ENCODE results near the gene MAP2K1. TPM values are rescaled to one million over a fixed set of nuclear protein-coding genes. Genes with fewer than 3 reads are reported as not detected.
"Not testable (repeated sequence)": the region's sequence is repeated elsewhere in the genome, so short reads cannot be mapped to it uniquely, and the experiment has no call there.

MAP2K1 gene
- total RNA-seq, 2 experiments from 2014 or later: 33.8 to 34.7 TPM

- H3K9me3 ChIP-seq (ENCODE audit: control insufficient read depth in 1 of 2, insufficient read depth in 1 of 2, low read length in 2 of 2): no peaks in the 10 kb centered on the region
- Mint-ChIP-seq H3K36me3 (ENCODE audit: low read depth) (peaks cover 22% of the 10 kb centered on the region), H3K27ac (peak overlapping the region; percentile 96), H3K9me3 (no peaks in the 10 kb centered on the region), H3K4me1 (ENCODE audit: low read depth) (peaks cover 83% of the 10 kb centered on the region), H3K4me3 (peak overlapping the region; percentile 99), H3K27me3 (no peaks in the 10 kb centered on the region)
- DNase-seq (peak in 3 of 14 experiments; percentile 19 to 47 (median 39)), ATAC-seq (ENCODE audit: poor library complexity) (no peak)
- H3K27ac ChIP-seq (ENCODE audit: low read depth in 1 of 2, low read length in 2 of 2): peak overlapping the region; percentile 2 to 6
- H3K27me3 ChIP-seq (ENCODE audit: control insufficient read depth in 1 of 2, insufficient read depth in 2 of 2, low read length in 2 of 2): no peaks in the 10 kb centered on the region
- TF ChIP-seq CTCF (IDR thresholded peaks at IDR 0.05): no peak
- CTCF ChIA-PET: interaction anchor here (8.2 kb wide), 1 partner anchor 109 kb away, joined by 107 read pairs; the partner anchor contains the start of gene SNAPC5
- H3K4me1 ChIP-seq (ENCODE audit: insufficient read depth, low read length): peaks cover 74% of the 10 kb centered on the region
- no peak overlapping the region for H3K4me3 ChIP-seq (ENCODE audit: low read length)
- intact Hi-C loops (cut with DNase I, micrococcal nuclease): loop anchor here (5.0 to 10.0 kb wide), 4 partner anchors 33 to 1494 kb away; partner anchors contain the start of gene DIS3L (in 1 of the 2)
- no peaks in the 10 kb centered on the region for H3K36me3 ChIP-seq (ENCODE audit: insufficient read depth, low read length)
- POLR2A ChIA-PET: interaction anchor here (0.6 to 7.0 kb wide), 5 partner anchors 13 to 109 kb away, joined by 3 to 94 read pairs (median 4); partner anchors contain the start of gene SNAPC5
These were observed 2.6 kb downstream of the MAP2K1 start for GRCh38 chr15:66389098-66389858.

- H3K4me1 Mint-ChIP-seq (ENCODE audit: low read depth): peaks cover 86% of the 10 kb centered on the region
- ChIA-PET CTCF (interaction anchor here (1.1 to 8.2 kb wide), 2 partner anchors 13 to 108 kb away, joined by 4 to 107 read pairs; partner anchors contain the start of gene SNAPC5), POLR2A (interaction anchor here (0.6 to 7.0 kb wide), 6 partner anchors 12 to 115 kb away, joined by 3 to 94 read pairs (median 4); partner anchors contain the start of genes RPL4, SNAPC5 and ZWILCH)
- H3K4me1 ChIP-seq (ENCODE audit: insufficient read depth, low read length): peaks cover 80% of the 10 kb centered on the region
- no peaks in the 10 kb centered on the region for H3K9me3 ChIP-seq (ENCODE audit: control insufficient read depth in 1 of 2, insufficient read depth in 1 of 2, low read length in 2 of 2)
- H3K9me3 Mint-ChIP-seq: no peaks in the 10 kb centered on the region
- no peak for TF ChIP-seq CTCF (IDR thresholded peaks at IDR 0.05)
- H3K4me3 Mint-ChIP-seq: peak overlapping the region; percentile 99
- ATAC-seq (ENCODE audit: poor library complexity) (no peak), DNase-seq (peak in 2 of 14 experiments; percentile 31 to 41)
- H3K27ac ChIP-seq (ENCODE audit: low read depth in 1 of 2, low read length in 2 of 2): peak overlapping the region; percentile 17 to 69
- intact Hi-C loops (cut with DNase I, micrococcal nuclease): loop anchor here (5.0 to 10.0 kb wide), 4 partner anchors 32 to 1495 kb away; partner anchors contain the start of gene DIS3L (in 1 of the 2)
- H3K36me3 Mint-ChIP-seq (ENCODE audit: low read depth): peaks cover 22% of the 10 kb centered on the region
- no peaks in the 10 kb centered on the region for H3K36me3 ChIP-seq (ENCODE audit: insufficient read depth, low read length)
- H3K27me3 Mint-ChIP-seq: no peaks in the 10 kb centered on the region
- H3K27me3 ChIP-seq (ENCODE audit: control insufficient read depth in 1 of 2, insufficient read depth in 2 of 2, low read length in 2 of 2): no peaks in the 10 kb centered on the region
- peak overlapping the region; percentile 96 for H3K27ac Mint-ChIP-seq
- H3K4me3 ChIP-seq (ENCODE audit: low read length): no peak overlapping the region
These were observed 3.2 kb downstream of the MAP2K1 start for GRCh38 chr15:66389859-66390381.

- TF ChIP-seq CTCF (IDR thresholded peaks at IDR 0.05): no peak
- POLR2A ChIA-PET: interaction anchor here (1.1 to 7.0 kb wide), 4 partner anchors 11 to 114 kb away, joined by 3 to 94 read pairs (median 7); partner anchors contain the start of genes RPL4, SNAPC5 and ZWILCH
- CTCF ChIA-PET: interaction anchor here (0.6 to 8.2 kb wide), 3 partner anchors 12 to 108 kb away, joined by 3 to 107 read pairs (median 4); partner anchors contain the start of gene SNAPC5
- ATAC-seq (ENCODE audit: poor library complexity) (no peak), DNase-seq (peak in 5 of 14 experiments; percentile 11 to 75 (median 65))
- Histone ChIP-seq H3K4me3 (ENCODE audit: low read length) (peak overlapping the region; percentile 17), H3K4me1 (ENCODE audit: insufficient read depth, low read length) (peaks cover 85% of the 10 kb centered on the region), H3K9me3 (ENCODE audit: control insufficient read depth in 1 of 2, insufficient read depth in 1 of 2, low read length in 2 of 2) (no peaks in the 10 kb centered on the region), H3K27me3 (ENCODE audit: control insufficient read depth in 1 of 2, insufficient read depth in 2 of 2, low read length in 2 of 2) (no peaks in the 10 kb centered on the region), H3K36me3 (ENCODE audit: insufficient read depth, low read length) (no peaks in the 10 kb centered on the region), H3K27ac (ENCODE audit: low read depth in 1 of 2, low read length in 2 of 2) (peak overlapping the region; percentile 17 to 69)
- peaks cover 90% of the 10 kb centered on the region for H3K4me1 Mint-ChIP-seq (ENCODE audit: low read depth)
- peaks cover 22% of the 10 kb centered on the region for H3K36me3 Mint-ChIP-seq (ENCODE audit: low read depth)
- H3K4me3 Mint-ChIP-seq: peak overlapping the region; percentile 99
- no peaks in the 10 kb centered on the region for H3K9me3 Mint-ChIP-seq
- H3K27ac Mint-ChIP-seq: peak overlapping the region; percentile 96
- H3K27me3 Mint-ChIP-seq: no peaks in the 10 kb centered on the region
- intact Hi-C loops (cut with DNase I, micrococcal nuclease): no loop called here
These were observed 4.0 kb downstream of the MAP2K1 start for GRCh38 chr15:66390678-66391077.

GRCh38 chr15:66393037-66393436 is 6.3 kb downstream of the MAP2K1 start:
- H3K27ac ChIP-seq (ENCODE audit: low read depth in 1 of 2, low read length in 2 of 2): peak overlapping the region in 1 of 2 donors; percentile 27
- H3K9me3 Mint-ChIP-seq; H3K4me3 Mint-ChIP-seq; ATAC-seq (ENCODE audit: poor library complexity); H3K9me3 ChIP-seq (ENCODE audit: control insufficient read depth in 1 of 2, insufficient read depth in 1 of 2, low read length in 2 of 2); H3K4me3 ChIP-seq (ENCODE audit: low read length); intact Hi-C loops (cut with DNase I, micrococcal nuclease); DNase-seq; H3K27me3 ChIP-seq (ENCODE audit: control insufficient read depth in 1 of 2, insufficient read depth in 2 of 2, low read length in 2 of 2); H3K27me3 Mint-ChIP-seq; H3K36me3 ChIP-seq (ENCODE audit: insufficient read depth, low read length): not testable (repeated sequence)
- H3K4me1 ChIP-seq (ENCODE audit: insufficient read depth, low read length): peaks cover 90% of the 10 kb centered on the region
- H3K36me3 Mint-ChIP-seq (ENCODE audit: low read depth): peaks cover 14% of the 10 kb centered on the region
- peaks cover 90% of the 10 kb centered on the region for H3K4me1 Mint-ChIP-seq (ENCODE audit: low read depth)
- POLR2A ChIA-PET: interaction anchor here (1.3 kb wide), 1 partner anchor 12 kb away, joined by 4 read pairs; no protein-coding TSS in a partner anchor
- CTCF ChIA-PET: interaction anchor here (1.8 kb wide), 1 partner anchor 105 kb away, joined by 6 read pairs; no protein-coding TSS in a partner anchor
- H3K27ac Mint-ChIP-seq: peak overlapping the region; percentile 74

Measured in CD4-positive, alpha-beta T cell (primary cell).